HEK293T (cell line): ENCODE results near the gene TGFBR3L.

Experiments used
- ARNT ChIP-seq: fragments of 450-650 bp; IDR thresholded peaks from 2 replicates; pipeline ENCODE4 v1.6.1; 2017; ENCODE audit warnings: mild to moderate bottlenecking
- BHLHE40 ChIP-seq: fragments of 450-650 bp; IDR thresholded peaks from 2 replicates; pipeline ENCODE4 v1.6.1; 2016; ENCODE audit warnings: mild to moderate bottlenecking, moderate library complexity, borderline replicate concordance
- ELF4 ChIP-seq: fragments of 450-650 bp; IDR thresholded peaks from 2 replicates; pipeline ENCODE4 v1.6.1; 2017; ENCODE audit warnings: antibody characterized with exemption
- FOXK2 ChIP-seq: fragments of 450-650 bp; IDR thresholded peaks from 2 replicates; pipeline ENCODE4 v1.6.1; 2016; ENCODE audit warnings: mild to moderate bottlenecking
- L3MBTL2 ChIP-seq: fragments of 450-650 bp; conservative IDR thresholded peaks from 2 replicates; pipeline ENCODE4 v1.6.1; 2016; ENCODE audit warnings: mild to moderate bottlenecking
- SP1 ChIP-seq: fragments of 450-650 bp; IDR thresholded peaks from 2 replicates; pipeline ENCODE4 v1.6.1; 2017
- ZNF384 ChIP-seq: fragments of 450-650 bp; IDR thresholded peaks from 2 replicates; pipeline ENCODE4 v1.6.1; 2016
- TF ChIP-seq, protein P1 (sequence below): fragments of 450-650 bp; IDR thresholded peaks from 2 replicates; pipeline ENCODE4 v1.6.1; 2016

DNA sequence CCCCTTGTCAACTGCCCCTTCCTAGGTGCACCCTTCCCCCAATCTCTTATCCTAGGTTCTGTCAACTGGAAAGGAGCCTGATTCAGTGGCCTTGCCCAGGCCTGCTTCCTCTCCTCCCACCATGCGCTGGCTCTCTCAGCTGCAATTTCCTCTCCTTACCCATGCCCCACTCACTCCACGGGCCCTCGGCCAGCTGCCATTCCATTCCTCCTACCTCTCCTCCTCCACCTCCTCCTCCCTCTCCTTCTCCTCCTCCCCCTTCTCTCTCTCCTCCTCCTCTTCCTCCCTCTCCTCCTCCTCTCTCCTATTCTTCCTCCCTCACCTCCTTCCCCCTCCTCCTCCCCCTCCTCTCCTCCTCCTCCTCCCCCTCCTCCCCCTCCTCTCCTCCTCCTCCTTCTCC is 38.4 kb downstream of the TGFBR3L start:
- no peak for TF ChIP-seq ELF4
- TF ChIP-seq SP1 = no peak
- TF ChIP-seq ARNT = no peak
- no peak for TF ChIP-seq FOXK2
- no peak for TF ChIP-seq L3MBTL2
- no peak for TF ChIP-seq ZNF384
- TF ChIP-seq BHLHE40 = no peak
- TF ChIP-seq, protein P1, sequence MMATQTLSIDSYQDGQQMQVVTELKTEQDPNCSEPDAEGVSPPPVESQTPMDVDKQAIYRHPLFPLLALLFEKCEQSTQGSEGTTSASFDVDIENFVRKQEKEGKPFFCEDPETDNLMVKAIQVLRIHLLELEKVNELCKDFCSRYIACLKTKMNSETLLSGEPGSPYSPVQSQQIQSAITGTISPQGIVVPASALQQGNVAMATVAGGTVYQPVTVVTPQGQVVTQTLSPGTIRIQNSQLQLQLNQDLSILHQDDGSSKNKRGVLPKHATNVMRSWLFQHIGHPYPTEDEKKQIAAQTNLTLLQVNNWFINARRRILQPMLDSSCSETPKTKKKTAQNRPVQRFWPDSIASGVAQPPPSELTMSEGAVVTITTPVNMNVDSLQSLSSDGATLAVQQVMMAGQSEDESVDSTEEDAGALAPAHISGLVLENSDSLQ = no peak
